ENCODE measurements around the gene LDLRAP1.

LDLRAP1 gene

GRCh38 chr1:25563330-25564215, 20.2 kb downstream of the LDLRAP1 start:
- no peak for DNase-seq

- DNase-seq, result no peak
Observed at GRCh38 chr1:25564777-25565574, 21.6 kb downstream of the LDLRAP1 start.

GRCh38 chr1:25565626-25566025, 22.2 kb downstream of the LDLRAP1 start:
- no peak for DNase-seq

GRCh38 chr1:25566176-25566729, 22.8 kb downstream of the LDLRAP1 start:
- DNase-seq, result no peak

GRCh38 chr1:25566730-25567341, 23.4 kb downstream of the LDLRAP1 start:
- no peak for DNase-seq

GRCh38 chr1:25567710-25568089, 24.3 kb downstream of the LDLRAP1 start:
- no peak for DNase-seq

GRCh38 chr1:25568090-25568833, 24.9 kb downstream of the LDLRAP1 start:
- no peak for DNase-seq

GRCh38 chr1:25568834-25569596, 25.6 kb downstream of the LDLRAP1 start:
- DNase-seq, result no peak

- DNase-seq, result no peak
Observed at GRCh38 chr1:25569597-25570396, 26.4 kb downstream of the LDLRAP1 start.

- no peak for DNase-seq
Observed at GRCh38 chr1:25570798-25571521, 27.6 kb downstream of the LDLRAP1 start.

- no peak for DNase-seq
Observed at GRCh38 chr1:25571522-25571970, 28.1 kb downstream of the LDLRAP1 start.

- DNase-seq, result no peak
Observed at GRCh38 chr1:25572107-25572506, 28.7 kb downstream of the LDLRAP1 start.

- no peak for DNase-seq
Observed at GRCh38 chr1:25572708-25573590, 29.5 kb downstream of the LDLRAP1 start.

GRCh38 chr1:25573591-25573930, 30.2 kb downstream of the LDLRAP1 start:
- no peak for DNase-seq

- DNase-seq, result no peak
Observed at GRCh38 chr1:25573961-25574360, 30.6 kb downstream of the LDLRAP1 start.

GRCh38 chr1:25575191-25575590, 31.8 kb downstream of the LDLRAP1 start:
- DNase-seq, result no peak

GRCh38 chr1:25576459-25577133, 33.2 kb downstream of the LDLRAP1 start:
- no peak for DNase-seq
